CD4-positive, alpha-beta T cell treated with Interleukin-21 for 1 hour (primary cell): Measurements from ENCODE around the gene GKAP1.
"Not testable (repeated sequence)": the region's sequence is repeated elsewhere in the genome, so short reads cannot be mapped to it uniquely, and the experiment has no call there.

Experiments used
- DNase-seq: peaks from one replicate; pipeline ENCODE4 v3.0.0-alpha.2; 2020

The GKAP1 gene

DNA sequence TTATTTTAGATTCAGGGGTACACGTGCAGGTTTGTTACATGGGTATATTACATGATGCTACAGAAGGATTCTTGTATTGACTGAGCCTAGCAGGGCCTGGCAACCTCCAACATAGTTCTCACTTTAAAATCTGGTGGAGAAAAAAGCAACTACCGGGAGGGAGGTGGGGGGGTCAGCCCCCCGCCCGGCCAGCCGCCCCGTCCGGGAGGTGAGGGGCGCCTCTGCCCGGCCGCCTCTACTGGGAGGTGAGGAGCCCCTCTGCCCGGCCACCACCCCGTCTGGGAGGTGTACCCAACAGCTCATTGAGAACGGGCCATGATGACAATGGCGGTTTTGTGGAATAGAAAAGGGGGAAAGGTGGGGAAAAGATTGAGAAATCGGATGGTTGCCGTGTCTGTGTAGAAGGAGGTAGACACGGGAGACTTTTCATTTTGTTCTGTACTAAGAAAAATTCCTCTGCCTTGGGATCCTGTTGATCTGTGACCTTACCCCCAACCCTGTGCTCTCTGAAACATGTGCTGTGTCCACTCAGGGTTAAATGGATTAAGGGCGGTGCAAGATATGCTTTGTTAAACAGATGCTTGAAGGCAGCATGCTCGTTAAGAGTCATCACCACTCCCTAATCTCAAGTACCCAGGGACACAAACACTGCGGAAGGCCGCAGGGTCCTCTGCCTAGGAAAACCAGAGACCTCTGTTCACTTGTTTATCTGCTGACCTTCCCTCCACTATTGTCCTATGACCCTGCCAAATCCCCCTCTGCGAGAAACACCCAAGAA lies 88.8 kb downstream of the GKAP1 start:
- DNase-seq: not testable (repeated sequence)

DNA sequence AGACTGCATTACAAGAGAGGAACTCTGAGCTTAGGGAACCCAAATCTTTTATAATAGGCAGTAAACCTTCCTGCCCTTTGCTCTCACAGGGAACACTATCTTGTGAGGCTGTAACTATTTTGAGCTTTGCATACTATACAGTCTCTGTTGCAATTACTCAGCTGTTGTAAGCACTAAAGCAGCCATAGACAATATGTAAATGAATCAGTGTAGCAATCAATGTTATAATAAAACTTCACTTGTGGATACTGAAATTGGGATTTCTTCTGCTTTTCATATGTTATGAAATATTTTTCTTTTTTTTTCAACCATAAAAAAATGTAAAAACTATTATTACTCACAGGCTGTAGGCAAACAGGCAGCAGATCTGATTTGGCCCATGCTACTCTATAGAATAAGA lies 93.1 kb downstream of the GKAP1 start:
- no peak for DNase-seq

GRCh38 chr9:83722726-83723495 lies 94.7 kb downstream of the GKAP1 start:
- no peak for DNase-seq

DNA sequence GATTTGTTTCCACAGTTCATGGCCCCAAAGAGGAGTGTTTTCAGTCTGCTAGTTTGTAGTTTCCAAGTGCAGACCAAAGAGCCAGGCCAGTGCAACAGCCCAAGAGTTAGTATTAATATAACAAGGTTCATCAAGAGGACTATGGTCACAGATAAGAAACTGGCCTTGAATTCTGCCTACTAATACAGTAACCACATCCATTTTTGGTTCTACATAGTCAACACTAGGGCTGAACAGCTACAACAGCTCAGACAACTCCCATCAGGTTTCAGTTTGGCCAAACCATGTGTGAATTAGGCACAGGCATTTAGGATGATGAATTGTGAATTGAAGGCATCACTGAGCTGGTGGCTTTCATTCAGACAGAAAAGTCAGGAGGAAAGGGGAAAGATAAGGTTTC lies 96.1 kb downstream of the GKAP1 start:
- no peak for DNase-seq

- DNase-seq: no peak
These were observed 101.8 kb downstream of the GKAP1 start for GRCh38 chr9:83715794-83716193.

- no peak for DNase-seq
These were observed 102.3 kb downstream of the GKAP1 start for GRCh38 chr9:83715221-83715620.

DNA sequence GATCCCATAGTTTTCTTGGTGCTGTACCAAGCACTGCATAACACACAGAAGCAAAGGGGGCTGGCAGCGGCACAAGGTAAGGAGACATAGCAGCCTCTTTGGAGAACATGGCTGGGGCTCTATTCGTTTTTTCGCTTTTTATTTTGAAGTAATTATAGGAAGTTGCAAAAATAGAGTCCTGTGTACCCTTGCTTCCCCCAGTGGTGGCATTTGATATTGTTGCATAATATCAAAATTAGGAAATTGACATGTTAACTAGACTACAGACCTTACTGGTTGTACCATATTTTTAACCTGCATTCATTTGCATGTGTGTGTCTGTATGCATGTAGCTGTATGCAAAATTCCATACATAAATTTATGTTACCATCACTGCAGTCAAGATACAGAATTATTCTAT lies 103.2 kb downstream of the GKAP1 start:
- peak; percentile 28 for DNase-seq

GRCh38 chr9:83708515-83709158 lies 108.9 kb downstream of the GKAP1 start:
- DNase-seq: peak; percentile 69

DNA sequence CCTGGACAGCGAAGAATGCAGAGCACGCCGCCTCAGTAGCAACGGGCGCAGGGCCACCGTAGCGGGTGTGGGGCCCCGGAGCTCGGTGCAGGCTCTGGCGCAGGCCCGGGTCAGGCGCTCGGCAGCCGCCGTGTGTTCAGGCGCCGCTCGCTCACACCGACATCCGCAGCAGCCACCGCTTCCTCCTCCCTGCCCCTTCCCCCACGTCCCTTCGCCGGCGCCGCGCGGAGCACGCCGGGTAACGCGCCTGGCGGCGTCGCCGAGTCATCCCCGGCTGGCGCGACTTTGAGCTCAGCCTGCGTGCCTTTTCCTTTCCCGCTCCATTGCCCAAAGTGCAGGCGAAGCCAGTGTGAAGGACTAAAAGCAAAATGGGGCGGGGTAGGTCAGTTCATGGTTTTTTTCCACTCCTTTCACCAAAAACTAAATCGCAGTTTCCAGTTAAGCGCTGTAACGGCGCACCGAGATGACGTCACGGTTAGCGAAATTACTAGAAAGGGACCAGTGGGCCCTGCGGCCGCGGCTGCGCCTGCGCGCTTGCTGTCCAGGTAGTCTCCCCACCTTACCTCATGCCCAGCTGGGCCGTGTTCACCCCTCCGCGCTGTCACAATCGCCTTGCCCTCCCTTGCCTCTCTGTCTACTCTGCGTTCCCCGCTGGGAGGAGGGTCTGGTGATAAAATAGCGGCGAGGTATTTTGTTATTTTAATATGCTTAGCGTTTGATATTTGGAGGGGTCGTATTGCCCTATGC lies 109.6 kb downstream of the GKAP1 start, which contains the start of gene UBQLN1:
Gene UBQLN1, minus strand, starts transcription at position 191 of the 747 bp plus-strand sequence. CDS start 279 bp downstream, outside the sequence.
- peak; percentile 92 for DNase-seq

DNA sequence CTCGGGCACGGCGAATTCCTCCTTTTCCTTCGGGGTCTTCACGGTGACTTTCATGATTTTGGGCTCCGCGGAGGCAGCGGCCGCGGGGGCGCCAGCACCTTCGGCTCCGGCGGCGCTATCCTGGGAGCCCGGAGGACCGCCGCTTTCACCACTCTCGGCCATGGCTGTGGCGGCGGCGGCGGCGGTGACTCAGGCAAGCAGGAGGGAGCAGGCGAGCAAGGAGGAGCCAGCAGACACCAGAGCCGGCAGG lies 110.1 kb downstream of the GKAP1 start:
- no peak for DNase-seq

GRCh38 chr9:83706676-83707517 lies 110.7 kb downstream of the GKAP1 start:
- DNase-seq: peak; percentile 72

DNA sequence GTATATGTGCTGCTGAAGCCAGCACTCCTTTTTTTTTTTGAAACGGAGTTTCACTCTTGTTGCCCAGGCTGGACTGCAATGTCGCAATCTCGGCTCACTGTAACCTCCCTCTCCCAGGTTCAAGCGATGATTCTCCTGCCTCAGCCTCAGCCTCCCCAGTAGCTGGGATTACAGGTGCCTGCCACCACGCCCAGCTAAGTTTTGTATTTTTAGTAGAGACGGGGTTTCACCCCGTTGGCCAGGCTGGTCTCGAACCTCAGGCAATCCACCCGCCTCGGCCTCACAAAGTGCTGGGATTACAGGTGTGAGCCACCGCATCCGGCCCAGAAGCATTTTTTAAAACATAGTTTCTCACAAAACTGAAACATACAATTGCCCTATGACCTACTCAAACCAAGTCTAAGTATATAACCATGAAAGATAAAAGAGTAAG lies 112.3 kb downstream of the GKAP1 start:
- peak; percentile 40 for DNase-seq

DNA sequence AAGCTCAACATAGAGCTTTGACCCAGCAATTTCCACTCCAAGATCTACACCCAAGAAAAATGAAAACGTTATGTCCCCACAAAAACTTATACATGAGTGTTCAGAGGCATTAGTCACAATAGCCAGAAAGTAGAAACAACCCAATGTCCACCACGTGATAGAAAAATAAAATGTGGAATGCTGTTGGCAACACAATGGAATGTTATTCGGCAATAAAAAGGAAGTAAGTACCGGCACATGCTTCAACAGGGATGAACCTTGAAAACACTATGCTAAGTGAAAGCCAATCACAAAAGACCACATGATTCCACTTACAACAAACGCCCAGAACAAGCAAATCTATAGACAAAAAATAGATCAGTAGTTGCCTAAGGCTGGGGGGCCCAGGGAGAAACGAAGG lies 115.8 kb downstream of the GKAP1 start:
- no peak for DNase-seq

DNA sequence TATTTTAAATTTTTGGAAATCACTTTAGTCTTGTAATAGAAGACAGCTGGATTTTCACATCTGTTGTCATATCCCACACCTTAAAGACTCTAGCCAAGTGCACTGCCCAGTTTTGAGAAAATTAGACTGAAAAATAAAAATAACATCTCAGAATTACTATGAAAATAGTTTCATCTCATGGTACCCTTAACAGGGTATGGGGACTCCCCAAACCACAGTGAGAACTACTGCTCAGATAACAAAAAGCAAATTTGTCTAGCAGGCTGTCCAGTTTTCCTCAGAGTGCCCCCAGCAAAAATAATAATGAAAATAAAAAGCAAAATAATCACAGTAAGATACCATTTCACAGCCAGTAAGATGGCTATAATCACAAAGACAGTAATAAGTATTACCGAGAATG lies 116.3 kb downstream of the GKAP1 start:
- DNase-seq: no peak

- DNase-seq: no peak
These were observed 118.0 kb downstream of the GKAP1 start for GRCh38 chr9:83699615-83700014.

GRCh38 chr9:83698976-83699585 lies 118.5 kb downstream of the GKAP1 start:
- DNase-seq: no peak

- no peak for DNase-seq
These were observed 126.1 kb downstream of the GKAP1 start for GRCh38 chr9:83691492-83691891.
